ENCODE measurements around the gene FOXO3.

FOXO3 gene

DNA sequence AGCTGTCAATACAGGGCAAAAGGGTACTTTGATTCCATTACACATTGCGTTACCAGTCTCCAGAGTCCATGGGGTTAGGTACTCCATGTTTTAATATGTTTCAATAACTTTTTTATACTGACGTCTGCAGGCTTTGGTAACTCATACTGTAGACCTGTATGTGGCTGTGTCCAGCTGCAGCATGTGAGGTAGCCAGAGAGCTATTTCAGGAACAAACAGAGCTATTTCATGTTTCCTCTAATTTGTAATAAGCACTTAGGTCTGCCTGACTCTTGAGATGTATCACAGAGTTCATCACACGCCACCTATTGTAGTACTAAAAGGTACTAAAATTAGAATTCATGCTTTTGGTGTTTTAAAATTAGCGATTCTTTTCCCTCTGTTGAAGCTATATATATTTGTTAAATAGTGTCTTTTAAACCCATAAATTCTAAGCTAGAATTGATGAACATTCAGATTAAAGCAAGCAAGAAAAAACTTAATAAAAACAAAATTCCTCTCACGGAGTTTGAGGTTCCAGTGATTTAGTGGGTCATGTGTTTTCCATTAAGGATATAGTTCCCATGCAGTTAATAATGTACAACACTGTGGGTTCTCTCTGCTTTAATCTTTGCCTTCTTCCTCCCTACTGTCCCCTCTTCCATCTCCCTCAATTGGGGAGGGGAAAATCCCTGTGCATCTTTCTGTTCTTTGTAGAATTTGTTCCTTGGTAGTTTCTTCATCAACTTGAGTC lies 37.0 kb downstream of the FOXO3 start:
- no peak for DNase-seq (ENCODE audit: low spot score)

DNA sequence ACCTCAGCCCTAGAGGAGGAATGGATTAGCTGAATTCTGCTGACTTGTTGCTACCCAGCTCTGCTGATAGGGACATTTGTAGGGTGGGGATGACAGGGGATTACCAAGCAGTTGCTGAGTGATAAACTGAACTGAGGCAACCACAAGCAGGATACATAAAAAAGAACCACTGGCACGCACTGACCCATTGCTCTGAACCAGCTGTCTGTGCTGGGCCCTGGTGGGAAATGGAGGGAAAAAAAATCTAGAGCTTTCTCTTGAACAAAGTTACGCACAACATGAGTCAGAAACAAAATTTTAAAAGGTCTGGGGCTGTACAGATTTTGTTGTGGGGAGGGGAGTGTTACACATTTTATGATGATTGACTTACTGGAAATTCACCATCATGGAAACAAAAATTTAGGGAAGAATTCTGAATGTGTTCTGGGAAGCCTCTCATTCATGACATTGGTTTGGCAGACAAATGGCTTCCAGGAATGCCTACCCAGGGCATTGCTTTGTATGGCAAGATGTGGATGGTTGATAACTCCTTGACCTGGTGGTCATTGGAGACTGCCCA lies 37.7 kb downstream of the FOXO3 start:
- peak; percentile 76 for DNase-seq (ENCODE audit: low spot score)

DNA sequence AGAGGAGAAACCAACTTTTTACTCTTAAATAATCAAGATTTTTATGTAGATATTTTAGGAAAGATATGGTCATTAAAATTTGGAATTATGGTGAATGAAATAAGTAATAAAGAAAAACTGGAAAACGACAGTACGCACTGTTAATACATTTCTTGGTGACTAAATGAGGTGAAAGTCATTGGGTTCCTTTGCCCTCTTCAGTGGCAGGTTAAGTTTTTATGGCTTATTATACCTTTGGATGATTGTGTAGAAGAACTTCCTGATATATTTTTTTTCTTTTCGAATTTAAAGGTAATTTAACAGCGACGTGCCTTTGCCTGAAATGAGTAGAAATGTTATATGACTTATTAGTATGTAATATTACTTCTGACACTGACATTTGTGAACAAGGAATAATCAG lies 43.4 kb downstream of the FOXO3 start:
- DNase-seq (ENCODE audit: low spot score): no peak

DNA sequence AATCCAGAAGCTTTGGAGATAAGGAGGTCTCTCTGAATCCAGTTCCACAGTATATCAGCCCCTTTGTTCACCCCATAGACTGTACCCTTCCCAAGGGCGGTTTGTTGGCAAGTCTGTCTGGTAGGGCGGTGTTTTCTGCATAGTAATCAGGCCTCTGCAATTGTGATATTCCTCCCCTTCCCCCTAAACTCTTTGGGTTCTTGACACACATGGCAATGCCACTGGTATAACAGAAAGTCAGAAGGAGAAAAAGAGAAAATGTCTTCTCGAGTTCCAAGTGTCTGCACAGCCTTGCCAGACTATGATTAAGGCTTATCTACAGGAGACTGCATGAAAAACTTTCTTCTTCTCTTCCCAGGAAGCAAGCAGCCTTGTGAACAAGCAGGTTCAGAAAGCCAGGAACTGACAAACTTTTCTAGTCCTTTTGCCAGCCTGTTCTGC lies 45.6 kb downstream of the FOXO3 start:
- DNase-seq (ENCODE audit: low spot score): no peak

DNA sequence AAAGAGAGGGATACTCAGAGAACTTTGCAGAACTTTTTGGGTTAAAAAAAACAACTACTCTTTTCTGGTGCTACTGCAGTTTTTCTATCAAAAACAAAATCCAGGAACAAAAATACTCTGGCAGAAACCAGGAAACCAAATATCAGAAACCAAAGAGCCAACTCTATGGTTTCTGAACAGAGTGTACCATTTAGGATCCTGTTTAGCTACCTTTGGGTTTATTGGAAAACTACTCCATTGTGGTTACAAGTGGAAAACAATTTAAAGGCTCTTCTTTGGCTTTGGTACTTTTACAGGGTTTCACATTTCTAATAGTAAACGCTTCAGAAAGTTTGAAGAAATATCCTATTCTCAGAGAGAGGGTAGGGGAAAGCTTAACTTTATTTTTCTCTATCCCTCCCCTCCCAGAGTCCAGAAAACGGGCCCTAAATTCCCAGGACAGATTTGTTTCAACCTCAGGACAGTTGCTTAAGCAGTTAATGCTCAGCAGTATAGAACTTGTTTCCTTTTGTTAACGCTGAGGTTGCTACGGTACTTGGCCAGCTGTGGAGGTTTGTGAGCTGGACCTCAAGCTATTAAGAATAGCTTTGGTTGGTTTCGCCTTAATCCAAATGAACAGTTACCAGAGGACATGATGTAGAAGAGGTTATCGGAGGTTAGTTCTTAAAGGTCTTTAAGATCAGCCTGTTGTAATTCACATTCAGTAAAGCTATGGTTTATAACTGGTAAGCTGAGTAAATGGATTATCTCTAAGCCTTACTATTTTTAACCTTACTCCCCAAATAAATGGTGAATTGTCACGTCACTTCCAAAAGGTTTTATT lies 47.9 kb downstream of the FOXO3 start:
- no peak for DNase-seq (ENCODE audit: low spot score)

DNA sequence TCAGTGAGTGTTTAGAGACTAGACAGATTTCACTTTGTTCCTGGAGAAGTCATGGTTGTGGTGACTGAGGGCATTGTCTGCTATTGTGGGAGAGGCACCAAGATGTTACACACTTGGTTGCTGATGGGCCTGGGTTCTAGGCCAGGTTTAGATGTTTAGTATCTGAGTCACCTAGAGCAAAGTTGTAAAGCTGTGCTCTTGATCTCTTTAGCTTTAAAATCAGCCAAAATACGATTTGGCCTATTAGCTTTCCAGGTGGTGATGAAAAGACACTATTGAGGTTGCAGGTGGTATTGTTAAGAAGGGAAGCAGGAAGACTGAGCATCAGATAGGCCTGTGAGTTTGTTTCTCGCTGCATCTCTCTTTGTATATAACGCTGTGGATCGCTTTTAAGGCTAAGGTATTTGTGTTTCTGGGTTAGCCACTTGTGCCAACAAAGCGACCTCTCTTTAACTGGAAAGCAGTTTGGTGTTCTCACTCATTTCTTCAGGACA lies 48.6 kb downstream of the FOXO3 start:
- DNase-seq (ENCODE audit: low spot score): peak; percentile 72

DNA sequence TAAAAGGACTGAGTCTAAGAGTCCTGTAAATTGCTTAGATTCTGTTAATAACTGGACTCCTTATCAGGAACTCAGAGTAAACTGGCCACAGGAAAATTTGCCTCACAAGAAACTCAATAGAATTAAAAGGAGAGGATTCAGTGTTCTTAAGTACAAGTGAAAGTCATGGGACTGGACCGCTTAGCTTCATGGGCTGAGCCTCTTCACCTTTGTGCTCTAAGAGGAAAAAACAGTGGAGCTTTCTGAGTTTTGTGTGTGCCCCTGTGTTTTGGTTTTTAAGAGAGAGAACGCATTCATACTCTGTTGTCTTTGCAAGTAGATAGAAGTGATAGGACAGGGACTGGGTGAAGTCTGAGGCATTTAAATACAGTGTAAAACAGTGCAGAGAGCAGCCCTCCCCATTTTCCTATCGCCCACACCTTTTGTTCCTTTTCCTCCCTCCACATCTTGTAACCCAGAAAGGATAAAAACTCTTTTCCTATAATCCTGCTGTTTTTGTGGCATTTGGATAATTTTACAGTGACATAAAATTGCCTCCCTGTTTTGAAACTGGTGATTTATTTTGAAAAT lies 49.6 kb downstream of the FOXO3 start:
- no peak for DNase-seq (ENCODE audit: low spot score)

DNA sequence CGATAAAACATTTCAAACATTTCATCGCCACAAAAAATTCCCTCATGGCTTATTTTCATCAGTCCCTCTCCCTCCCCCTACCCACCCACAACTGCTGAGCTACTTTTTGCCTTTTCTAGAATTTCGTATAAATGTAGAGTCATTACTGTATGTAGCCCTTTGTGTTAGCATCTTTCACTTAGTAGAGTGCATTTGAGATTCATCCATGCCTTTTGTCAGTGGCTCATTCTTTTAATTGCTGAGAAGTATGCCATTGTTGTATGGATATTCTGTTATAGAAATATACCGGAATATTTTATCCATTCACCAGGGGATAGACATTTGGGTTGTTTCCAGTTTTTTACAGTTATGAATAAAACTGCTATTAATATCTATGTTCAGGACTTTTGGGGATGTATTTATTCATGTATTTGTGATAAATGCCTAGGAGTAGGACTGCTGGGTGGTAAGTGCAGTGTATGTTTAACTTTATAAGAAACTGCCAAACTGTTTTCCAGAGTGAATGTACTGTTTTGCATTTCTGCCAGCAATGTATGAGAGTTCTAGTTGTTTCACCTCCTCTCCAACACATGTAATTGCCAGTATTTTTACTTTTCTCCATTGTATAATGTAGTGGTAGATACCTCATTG lies 50.4 kb downstream of the FOXO3 start:
- DNase-seq (ENCODE audit: low spot score): no peak

DNA sequence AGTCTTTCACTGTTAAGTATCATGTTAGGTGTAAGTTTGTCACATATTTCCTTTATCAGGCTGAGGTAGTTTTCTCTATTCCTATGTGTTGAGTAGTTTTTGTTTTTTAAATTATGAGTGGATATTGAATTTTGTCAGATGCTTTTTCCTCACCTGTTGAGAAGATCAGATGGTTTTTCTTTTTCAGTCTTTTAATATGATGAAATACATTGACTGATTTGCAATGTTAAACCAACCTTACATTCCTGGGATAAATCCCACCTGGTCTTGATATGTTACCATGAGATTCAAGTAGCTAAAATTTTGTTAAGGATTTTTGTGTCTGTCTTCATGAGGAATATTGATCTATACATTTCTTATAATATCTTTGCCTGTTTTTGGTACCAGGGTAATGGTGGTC lies 52.1 kb downstream of the FOXO3 start:
- no peak for DNase-seq (ENCODE audit: low spot score)

DNA sequence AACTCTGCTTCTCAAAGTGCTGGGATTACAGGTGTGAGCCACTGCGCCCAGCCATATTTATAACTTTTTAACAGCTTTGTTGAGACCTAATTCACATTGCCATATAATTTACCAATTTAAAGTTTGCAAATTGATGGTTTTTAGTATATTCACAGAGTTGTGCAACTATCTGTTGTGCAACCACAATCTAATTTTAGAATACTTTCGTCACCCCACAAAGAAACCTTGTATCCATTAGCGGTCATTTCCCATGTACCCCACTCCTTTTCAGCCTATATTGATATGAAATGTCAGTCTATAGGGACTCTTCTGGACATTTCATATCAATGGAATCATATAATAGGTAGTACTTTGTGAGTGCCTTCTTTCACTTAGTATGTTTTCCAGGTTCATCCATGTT lies 55.8 kb downstream of the FOXO3 start:
- DNase-seq (ENCODE audit: low spot score): no peak

DNA sequence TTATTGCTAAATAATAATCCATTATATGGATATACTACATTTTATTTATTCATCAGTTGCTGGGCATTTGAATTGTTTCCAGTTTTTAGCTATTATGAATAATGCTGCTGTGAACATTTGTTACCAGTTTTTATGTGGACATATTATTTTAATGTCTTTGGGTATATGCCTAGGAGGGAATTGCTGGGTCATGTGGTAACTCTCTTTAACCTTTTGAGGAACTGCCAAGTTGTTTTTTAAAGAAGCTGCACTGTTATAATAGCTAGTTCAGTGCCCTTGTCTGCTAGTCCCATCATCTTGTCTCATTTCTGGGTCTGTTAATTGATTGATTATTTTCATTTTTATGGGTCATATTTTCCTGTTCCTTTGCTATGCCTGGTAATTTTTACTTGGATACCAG lies 56.3 kb downstream of the FOXO3 start:
- no peak for DNase-seq (ENCODE audit: low spot score)

DNA sequence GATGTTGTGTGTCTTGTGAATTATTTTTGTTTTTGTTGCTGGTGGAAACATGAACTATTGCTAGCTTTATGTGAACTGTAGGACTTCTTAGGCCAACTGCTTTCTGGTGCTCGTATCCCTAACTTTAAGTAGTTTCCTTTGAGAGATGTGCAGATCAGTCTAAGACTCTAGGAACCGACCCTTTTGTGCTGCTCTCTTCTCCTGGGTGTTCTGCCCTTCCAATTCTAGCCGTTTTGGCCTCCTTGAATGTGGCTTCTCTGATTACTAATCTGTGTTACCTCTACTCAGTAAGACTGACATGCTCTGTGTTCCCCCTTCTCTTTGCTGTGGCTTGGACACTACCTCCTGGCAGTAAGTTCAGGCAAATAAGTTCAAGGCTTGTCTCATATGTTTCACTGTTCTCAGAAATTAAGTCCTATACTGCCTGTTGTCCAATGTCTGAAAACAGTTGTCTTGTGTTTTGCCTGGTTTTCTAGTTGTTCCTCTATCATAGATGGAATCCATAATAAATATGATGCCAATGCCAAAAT lies 58.0 kb downstream of the FOXO3 start:
- DNase-seq (ENCODE audit: low spot score): no peak

DNA sequence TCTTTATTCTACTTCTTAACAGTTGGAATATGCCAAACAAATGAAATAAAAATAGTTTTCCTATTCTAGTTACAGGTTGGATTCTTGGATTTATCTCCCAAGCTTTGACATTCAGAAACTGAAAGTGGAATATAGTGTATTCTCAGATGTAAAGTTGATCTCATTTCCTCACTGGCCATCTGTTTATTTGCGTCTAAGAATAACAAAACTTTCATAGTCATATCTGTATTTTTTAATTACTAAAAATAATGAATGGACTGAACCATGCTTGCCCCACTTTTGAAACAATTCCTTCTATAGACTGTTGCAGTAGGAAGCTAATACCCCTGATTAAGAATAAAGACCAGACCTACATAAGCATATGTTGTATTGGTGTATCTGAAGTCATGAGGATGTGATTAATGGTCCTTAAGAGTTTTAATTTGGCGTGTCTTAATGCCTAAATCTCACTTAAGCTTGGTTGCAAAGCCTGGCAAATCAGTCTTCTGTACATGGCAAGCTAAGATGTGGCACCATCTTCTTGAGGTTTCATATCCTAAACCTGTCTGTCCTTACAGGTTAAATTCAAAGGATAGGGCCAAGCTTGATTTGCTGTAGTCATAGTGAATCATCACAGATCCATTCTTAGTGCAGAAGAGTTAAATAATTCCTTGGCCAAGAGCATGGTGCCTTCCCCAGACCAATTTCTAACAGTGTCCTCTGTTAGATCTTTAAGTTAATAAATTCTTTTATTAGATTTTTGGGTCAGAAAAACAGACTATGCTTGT lies 58.9 kb downstream of the FOXO3 start:
- no peak for DNase-seq (ENCODE audit: low spot score)

DNA sequence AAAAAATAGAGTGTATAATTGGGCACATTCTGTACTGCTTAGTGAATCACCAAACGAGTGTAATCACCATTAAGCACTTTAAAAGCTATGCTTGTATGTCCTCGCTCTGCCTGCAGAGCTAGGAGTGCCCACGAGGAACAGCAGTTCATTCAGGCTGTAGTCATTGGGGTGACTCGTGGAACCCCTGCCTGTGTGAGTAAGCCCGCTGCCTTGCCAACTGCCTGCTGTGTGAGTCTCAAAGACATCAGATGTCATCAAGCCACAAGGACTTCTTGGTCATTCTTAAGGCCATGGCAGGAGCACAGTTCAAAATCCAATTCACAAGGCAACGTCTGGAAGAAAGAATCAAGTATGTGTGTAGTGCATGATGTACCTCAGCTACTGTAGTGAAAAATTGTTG lies 60.4 kb downstream of the FOXO3 start:
- DNase-seq (ENCODE audit: low spot score): peak; percentile 82

DNA sequence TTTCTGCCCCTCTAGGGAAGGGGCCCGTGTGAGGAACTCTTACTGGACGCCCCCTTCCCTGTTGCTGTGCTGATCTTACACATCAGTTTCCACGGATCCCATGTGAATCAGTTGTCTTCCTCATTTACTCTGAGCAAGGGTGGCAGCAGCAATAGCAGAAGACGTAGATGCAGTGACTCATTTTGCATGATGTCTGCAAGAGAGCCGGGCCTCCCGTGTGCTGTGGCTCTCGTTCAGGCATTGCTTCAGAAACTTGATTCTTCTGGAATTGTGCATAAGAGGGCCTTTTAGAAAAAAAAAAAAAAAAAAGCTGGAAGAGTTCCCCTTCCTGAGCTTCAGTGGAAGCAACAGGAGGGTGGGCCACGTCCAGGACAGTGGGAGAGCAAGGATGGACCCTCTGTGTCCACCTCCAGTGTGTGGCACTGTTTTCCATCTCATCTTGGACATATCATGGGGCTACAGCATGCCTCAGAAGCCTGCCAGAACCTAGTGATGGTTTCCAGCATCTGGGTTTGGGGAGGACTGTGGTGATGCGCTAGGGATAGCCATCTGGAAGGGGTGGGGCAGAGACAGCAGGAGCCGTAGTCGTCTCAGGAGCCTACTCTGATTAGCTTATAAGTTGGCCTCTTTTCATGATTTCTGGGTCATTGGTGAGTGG lies 62.1 kb downstream of the FOXO3 start:
- DNase-seq (ENCODE audit: low spot score): peak; percentile 87

DNA sequence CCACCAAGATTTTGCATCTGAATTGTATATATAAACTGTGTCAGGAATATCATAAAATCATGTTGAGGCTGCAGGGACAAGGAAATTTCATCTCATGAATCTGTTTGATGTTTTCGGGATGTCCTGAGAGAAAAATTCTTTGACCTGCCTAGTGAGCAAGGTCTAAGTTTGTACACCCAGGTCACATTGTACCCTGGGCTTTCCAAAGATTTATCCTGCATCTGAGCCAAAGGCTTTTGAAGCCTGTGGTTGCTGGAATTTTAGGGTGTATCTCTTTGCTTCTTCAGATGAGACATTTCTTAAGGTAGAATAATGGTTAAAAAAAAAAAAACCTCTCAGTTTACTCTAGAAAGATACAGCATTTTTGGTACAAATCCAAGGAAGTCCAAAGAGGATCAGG lies 63.3 kb downstream of the FOXO3 start:
- DNase-seq (ENCODE audit: low spot score): no peak

DNA sequence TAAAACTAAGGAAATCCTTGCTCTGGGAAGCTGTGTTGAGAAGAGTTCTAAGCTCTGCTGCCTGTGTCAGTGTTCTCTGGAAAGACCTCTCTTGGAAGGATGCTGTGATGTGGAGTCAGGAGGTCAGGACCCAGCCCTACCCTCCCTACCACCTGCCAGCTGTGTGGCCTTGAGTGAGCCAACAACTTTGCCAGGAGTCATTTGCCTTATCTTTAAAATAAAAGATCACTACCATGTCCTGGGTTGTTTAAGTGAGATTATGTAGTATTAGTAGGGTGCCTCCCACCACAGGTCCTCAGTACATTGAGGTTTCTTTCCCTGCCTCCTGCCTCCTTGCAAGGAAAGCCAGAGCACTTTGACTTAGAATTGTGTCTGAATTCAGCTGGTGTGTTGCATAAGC lies 64.9 kb downstream of the FOXO3 start:
- no peak for DNase-seq (ENCODE audit: low spot score)

DNA sequence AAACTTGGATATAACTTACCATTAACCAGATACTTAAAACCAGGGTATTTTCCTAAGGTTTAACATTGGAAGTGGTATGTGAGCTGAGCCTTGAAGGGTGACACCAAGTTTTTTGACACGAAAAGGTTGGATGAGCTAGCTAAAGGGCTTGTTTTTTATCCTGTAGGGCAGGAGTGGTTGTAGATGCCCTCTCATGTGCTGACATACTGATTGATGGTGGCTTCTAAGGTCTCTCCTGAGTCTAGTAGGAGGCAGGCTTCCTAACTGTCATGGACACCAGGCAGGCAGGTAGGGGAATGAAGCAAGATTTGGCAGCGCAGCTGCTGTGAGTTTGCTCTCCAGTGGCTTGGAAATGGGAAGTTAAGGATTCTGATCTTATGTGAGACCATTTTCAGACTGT lies 66.1 kb downstream of the FOXO3 start:
- DNase-seq (ENCODE audit: low spot score): no peak

DNA sequence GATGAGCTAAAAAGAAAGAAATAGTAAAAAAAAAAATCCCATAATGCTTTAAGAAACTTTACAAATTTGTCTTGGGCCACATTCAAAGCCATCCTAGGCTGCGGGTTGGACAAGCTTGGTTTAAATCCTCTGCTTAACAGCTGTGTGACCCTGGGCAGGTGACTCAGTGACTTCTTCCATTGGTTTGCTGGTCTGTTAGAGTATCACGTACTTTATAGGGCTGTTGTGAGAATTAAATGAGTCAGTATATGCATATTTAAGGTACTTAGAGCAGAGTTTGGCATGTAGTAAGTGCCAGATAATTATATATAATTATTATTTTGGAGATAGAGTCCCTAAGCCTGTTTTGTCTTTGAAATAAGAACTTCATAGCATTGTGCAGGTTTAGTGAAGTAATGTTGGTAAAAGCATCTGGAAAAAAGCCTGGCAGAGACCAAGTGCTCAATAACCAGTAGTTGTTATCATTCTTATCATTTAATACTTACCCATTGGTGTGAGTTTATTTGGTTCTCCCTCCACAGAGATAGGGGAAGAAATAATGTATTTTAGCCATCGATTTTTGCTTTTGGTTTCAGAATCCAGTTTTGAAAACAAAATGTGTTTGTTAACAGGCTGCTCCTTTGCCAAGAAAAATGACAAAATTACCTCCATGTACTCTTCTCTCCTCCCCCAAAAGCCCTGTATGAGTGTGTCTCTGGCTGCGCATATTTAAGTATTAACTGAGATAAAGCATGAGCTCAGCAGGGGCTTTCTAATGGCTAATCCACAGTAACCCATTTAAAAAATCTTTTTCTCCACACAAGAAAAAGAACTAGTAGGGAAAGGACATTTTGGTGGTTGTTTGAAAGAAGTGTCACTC lies 67.2 kb downstream of the FOXO3 start:
- DNase-seq (ENCODE audit: low spot score): no peak

Measured in AG08395 (cell line).